Activated T-helper 2 cell treated with anti-CD3 and anti-CD28 coated beads, Interferon-gamma antibody, Interleukin-2, Interleukin-4, amounts not matched to agents 10 μg/mL and 5 μg/mL and 100 μg/mL, durations not matched to agents 14 hours and 24 hours and 36 hours (primary cell): Measurements from ENCODE around the gene AP1AR. TPM values are rescaled to one million over a fixed set of nuclear protein-coding genes. Genes with fewer than 3 reads are reported as not detected.
"Not testable (repeated sequence)": the region's sequence is repeated elsewhere in the genome, so short reads cannot be mapped to it uniquely, and the experiment has no call there.

Experiments
- DNase-seq: peaks from one replicate; pipeline ENCODE4 v3.0.0; 2021; ENCODE audit warnings: low spot score
- H3K27ac Mint-ChIP-seq: one replicate; pipeline ENCODE4 v1.8.0; 2021; ENCODE audit warnings: mixed read lengths
- H3K27me3 Mint-ChIP-seq: one replicate; pipeline ENCODE4 v1.8.0; 2021; ENCODE audit warnings: low read depth, mixed read lengths
- H3K36me3 Mint-ChIP-seq: one replicate; pipeline ENCODE4 v1.8.0; 2021; ENCODE audit warnings: low read depth, mixed read lengths
- H3K4me1 Mint-ChIP-seq: one replicate; pipeline ENCODE4 v1.8.0; 2021; ENCODE audit warnings: low read depth, mixed read lengths
- H3K4me3 Mint-ChIP-seq: one replicate; pipeline ENCODE4 v1.8.0; 2021; ENCODE audit warnings: low read depth, mild to moderate bottlenecking, moderate library complexity, mixed read lengths
- H3K9me3 Mint-ChIP-seq: one replicate; pipeline ENCODE4 v1.8.0; 2021; ENCODE audit warnings: mixed read lengths
- intact Hi-C: fragments of 100-400 bp; cut with micrococcal nuclease; formaldehyde crosslinking; loops from one replicate; pipeline ENCODE4 v1.15.1; 2023
- total RNA-seq: library from RNA; stranded (reverse); gene quantifications from 2 replicates; pipeline ENCODE4 v1.2.3, GENCODE V29; 2022

AP1AR gene
- total RNA-seq, 1 donor from 2014 or later: 21.7 TPM

- H3K27me3 Mint-ChIP-seq: no peaks in the 10 kb centered on the region
- H3K4me1 Mint-ChIP-seq: peaks cover 17% of the 10 kb centered on the region
- H3K36me3 Mint-ChIP-seq: no peaks in the 10 kb centered on the region
- no peak for DNase-seq
- H3K4me3 Mint-ChIP-seq: no peak overlapping the region
- intact Hi-C loops: no loop called here
- H3K27ac Mint-ChIP-seq: no peak overlapping the region
- no peaks in the 10 kb centered on the region for H3K9me3 Mint-ChIP-seq
These were observed 28.0 kb upstream of the AP1AR start for GRCh38 chr4:112203593-112203992.

- no peaks in the 10 kb centered on the region for H3K36me3 Mint-ChIP-seq
- no peak overlapping the region for H3K27ac Mint-ChIP-seq
- DNase-seq: no peak
- H3K4me1 Mint-ChIP-seq: no peaks in the 10 kb centered on the region
- H3K9me3 Mint-ChIP-seq: no peaks in the 10 kb centered on the region
- H3K4me3 Mint-ChIP-seq: no peak overlapping the region
- peaks cover 2% of the 10 kb centered on the region for H3K27me3 Mint-ChIP-seq
- intact Hi-C loops: no loop called here
These were observed 25.2 kb upstream of the AP1AR start for GRCh38 chr4:112206431-112206830.

GRCh38 chr4:112208137-112209095 lies 23.2 kb upstream of the AP1AR start:
- H3K4me3 Mint-ChIP-seq, H3K27ac Mint-ChIP-seq, H3K36me3 Mint-ChIP-seq, H3K9me3 Mint-ChIP-seq, H3K27me3 Mint-ChIP-seq, intact Hi-C loops, H3K4me1 Mint-ChIP-seq, DNase-seq: not testable (repeated sequence)

GRCh38 chr4:112210777-112211176 lies 20.8 kb upstream of the AP1AR start:
- H3K9me3 Mint-ChIP-seq: no peaks in the 10 kb centered on the region
- no peak overlapping the region for H3K4me3 Mint-ChIP-seq
- intact Hi-C loops: no loop called here
- no peak for DNase-seq
- peaks cover 10% of the 10 kb centered on the region for H3K4me1 Mint-ChIP-seq
- no peak overlapping the region for H3K27ac Mint-ChIP-seq
- H3K27me3 Mint-ChIP-seq: peaks cover 2% of the 10 kb centered on the region
- no peaks in the 10 kb centered on the region for H3K36me3 Mint-ChIP-seq

GRCh38 chr4:112213091-112213490 lies 18.5 kb upstream of the AP1AR start:
- Mint-ChIP-seq H3K36me3 (no peaks in the 10 kb centered on the region), H3K27ac (no peak overlapping the region), H3K9me3 (no peaks in the 10 kb centered on the region), H3K4me3 (no peak overlapping the region), H3K4me1 (peaks cover 10% of the 10 kb centered on the region), H3K27me3 (peaks cover 2% of the 10 kb centered on the region)
- DNase-seq: no peak
- intact Hi-C loops: no loop called here

GRCh38 chr4:112213856-112214255 lies 17.7 kb upstream of the AP1AR start:
- H3K9me3 Mint-ChIP-seq: no peaks in the 10 kb centered on the region
- H3K27me3 Mint-ChIP-seq: peaks cover 2% of the 10 kb centered on the region
- H3K4me3 Mint-ChIP-seq: no peak overlapping the region

GRCh38 chr4:112214390-112215264 lies 17.0 kb upstream of the AP1AR start:
- Mint-ChIP-seq H3K36me3 (no peaks in the 10 kb centered on the region), H3K4me1 (peaks cover 11% of the 10 kb centered on the region), H3K27ac (no peak overlapping the region), H3K27me3 (peaks cover 2% of the 10 kb centered on the region), H3K4me3 (no peak overlapping the region), H3K9me3 (no peaks in the 10 kb centered on the region)
- DNase-seq: no peak
- intact Hi-C loops: loop anchor here (2.0 kb wide), 1 partner anchor 16 kb away; the partner anchor contains the start of gene AP1AR

More at GRCh38 chr4:112213856-112214255, 17.7 kb upstream of the AP1AR start:
- no peaks in the 10 kb centered on the region for H3K36me3 Mint-ChIP-seq
- intact Hi-C loops: loop anchor here (2.0 kb wide), 1 partner anchor 17 kb away; the partner anchor contains the start of gene AP1AR
- H3K4me1 Mint-ChIP-seq: peaks cover 11% of the 10 kb centered on the region
- H3K27ac Mint-ChIP-seq: no peak overlapping the region
- no peak for DNase-seq

GRCh38 chr4:112219826-112220366 lies 11.7 kb upstream of the AP1AR start:
- peaks cover 6% of the 10 kb centered on the region for H3K9me3 Mint-ChIP-seq
- peaks cover 8% of the 10 kb centered on the region for H3K4me1 Mint-ChIP-seq
- H3K36me3 Mint-ChIP-seq: no peaks in the 10 kb centered on the region
- H3K27ac Mint-ChIP-seq: no peak overlapping the region
- no peak overlapping the region for H3K4me3 Mint-ChIP-seq
- intact Hi-C loops: no loop called here
- no peak for DNase-seq
- H3K27me3 Mint-ChIP-seq: no peaks in the 10 kb centered on the region

- no peak overlapping the region for H3K27ac Mint-ChIP-seq
- no peaks in the 10 kb centered on the region for H3K36me3 Mint-ChIP-seq
- H3K9me3 Mint-ChIP-seq: peaks cover 6% of the 10 kb centered on the region
- H3K27me3 Mint-ChIP-seq: peaks cover 7% of the 10 kb centered on the region
- intact Hi-C loops: no loop called here
- H3K4me3 Mint-ChIP-seq: no peak overlapping the region
- peaks cover 14% of the 10 kb centered on the region for H3K4me1 Mint-ChIP-seq
- DNase-seq: no peak
These were observed 9.2 kb upstream of the AP1AR start for GRCh38 chr4:112222219-112222955.

- Mint-ChIP-seq H3K27me3 (peaks cover 12% of the 10 kb centered on the region), H3K27ac (no peak overlapping the region), H3K36me3 (no peaks in the 10 kb centered on the region), H3K9me3 (peaks cover 6% of the 10 kb centered on the region), H3K4me1 (peaks cover 15% of the 10 kb centered on the region), H3K4me3 (no peak overlapping the region)
- DNase-seq: no peak
- intact Hi-C loops: no loop called here
These were observed 6.4 kb upstream of the AP1AR start for GRCh38 chr4:112225157-112225556.

- H3K4me1 Mint-ChIP-seq: peaks cover 31% of the 10 kb centered on the region
- H3K4me3 Mint-ChIP-seq: peak overlapping the region; percentile 90
- peaks cover 9% of the 10 kb centered on the region for H3K27me3 Mint-ChIP-seq
- intact Hi-C loops: loop anchor here (1.0 to 5.0 kb wide), 8 partner anchors 16 to 406 kb away; partner anchors contain the start of genes LARP7 and NEUROG2
- H3K36me3 Mint-ChIP-seq: no peaks in the 10 kb centered on the region
- peak overlapping the region; percentile 94 for H3K27ac Mint-ChIP-seq
- H3K9me3 Mint-ChIP-seq: no peaks in the 10 kb centered on the region
- peak; percentile 96 for DNase-seq
These were observed 458 bp upstream of the AP1AR start for GRCh38 chr4:112230879-112231778.
